Activated T-helper 17 cell treated with anti-CD3 and anti-CD28 coated beads, Interleukin-2, amount 50 U/mL, for 72 hours (primary cell): ENCODE results near the gene NR1I3. TPM values are rescaled to one million over a fixed set of nuclear protein-coding genes. Genes with fewer than 3 reads are reported as not detected.
A peak's percentile ranks its signal among the peaks of the same experiment; 100 is the strongest.
"Not testable (repeated sequence)": the region's sequence is repeated elsewhere in the genome, so short reads cannot be mapped to it uniquely, and the experiment has no call there.

Experiments used
- ATAC-seq: fragments of 150-1000 bp; cut with Tn5 transposase; replicated peaks from 2 replicates; pipeline ENCODE4 v1.10.0; 2021; ENCODE audit warnings: mild to moderate bottlenecking, moderate library complexity
- H3K27ac Mint-ChIP-seq: one replicate; pipeline ENCODE4 v1.8.0; 2022; ENCODE audit warnings: mixed read lengths
- H3K27me3 Mint-ChIP-seq: one replicate; pipeline ENCODE4 v1.8.0; 2022; ENCODE audit warnings: mixed read lengths
- H3K36me3 Mint-ChIP-seq: one replicate; pipeline ENCODE4 v1.8.0; 2022; ENCODE audit warnings: low read depth, mild to moderate bottlenecking, mixed read lengths
- H3K4me1 Mint-ChIP-seq: one replicate; pipeline ENCODE4 v1.8.0; 2022; ENCODE audit warnings: mixed read lengths
- H3K4me3 Mint-ChIP-seq: one replicate; pipeline ENCODE4 v1.8.0; 2022; ENCODE audit warnings: mild to moderate bottlenecking, mixed read lengths
- H3K9me3 Mint-ChIP-seq: one replicate; pipeline ENCODE4 v1.8.0; 2022; ENCODE audit warnings: mixed read lengths
- total RNA-seq, 2 donors: library from RNA; stranded (reverse); gene quantifications; one replicate each; pipeline ENCODE4 v1.2.3, GENCODE V29; 2022

Gene NR1I3
- total RNA-seq, 2 donors from 2014 or later: not detected

- Mint-ChIP-seq H3K9me3 (peaks cover 14% of the 10 kb centered on the region), H3K27ac (no peak overlapping the region), H3K4me1 (peaks cover 7% of the 10 kb centered on the region), H3K36me3 (peaks cover 13% of the 10 kb centered on the region), H3K27me3 (peaks cover 61% of the 10 kb centered on the region), H3K4me3 (peak overlapping the region; percentile 78)
- ATAC-seq: no peak
These were observed 21.3 kb upstream of the NR1I3 start for GRCh38 chr1:161259345-161259702.

GRCh38 chr1:161258439-161259344 is 20.7 kb upstream of the NR1I3 start, which contains the start of gene PCP4L1:
PCP4L1 (plus strand) TSS chr1:161258745; CDS start chr1:161258975, 230 bp downstream.
- H3K4me3 Mint-ChIP-seq: peak within 1 kb of the TSS; percentile 78
- peaks cover 13% of the 10 kb centered on the region for H3K36me3 Mint-ChIP-seq
- no peak within 1 kb of the TSS for H3K27ac Mint-ChIP-seq
- ATAC-seq: peak; percentile 94
- H3K27me3 Mint-ChIP-seq: peaks cover 61% of the 10 kb centered on the region
- H3K4me1 Mint-ChIP-seq: peaks cover 7% of the 10 kb centered on the region
- peaks cover 14% of the 10 kb centered on the region for H3K9me3 Mint-ChIP-seq

GRCh38 chr1:161257109-161257508 is 19.1 kb upstream of the NR1I3 start:
- H3K36me3 Mint-ChIP-seq: peaks cover 13% of the 10 kb centered on the region
- H3K4me3 Mint-ChIP-seq: not testable (repeated sequence)

GRCh38 chr1:161255955-161256520 is 18.0 kb upstream of the NR1I3 start:
- not testable (repeated sequence) for H3K27ac Mint-ChIP-seq, H3K4me3 Mint-ChIP-seq, H3K4me1 Mint-ChIP-seq, ATAC-seq
- Mint-ChIP-seq H3K36me3 (peaks cover 13% of the 10 kb centered on the region), H3K27me3 (peaks cover 47% of the 10 kb centered on the region), H3K9me3 (peaks cover 14% of the 10 kb centered on the region)

More at GRCh38 chr1:161257109-161257508, 19.1 kb upstream of the NR1I3 start:
- H3K27ac Mint-ChIP-seq, ATAC-seq, H3K4me1 Mint-ChIP-seq: not testable (repeated sequence)
- Mint-ChIP-seq H3K27me3 (peaks cover 57% of the 10 kb centered on the region), H3K9me3 (peaks cover 14% of the 10 kb centered on the region)

- Mint-ChIP-seq H3K36me3 (peaks cover 13% of the 10 kb centered on the region), H3K27me3 (peaks cover 40% of the 10 kb centered on the region), H3K9me3 (peaks cover 14% of the 10 kb centered on the region)
- not testable (repeated sequence) for ATAC-seq, H3K4me1 Mint-ChIP-seq, H3K27ac Mint-ChIP-seq, H3K4me3 Mint-ChIP-seq
These were observed 17.3 kb upstream of the NR1I3 start for GRCh38 chr1:161255302-161255701.

GRCh38 chr1:161251579-161251978 is 13.6 kb upstream of the NR1I3 start:
- Mint-ChIP-seq H3K36me3 (no peaks in the 10 kb centered on the region), H3K27me3 (peaks cover 9% of the 10 kb centered on the region), H3K27ac (no peak overlapping the region), H3K4me3 (no peak overlapping the region), H3K9me3 (peaks cover 4% of the 10 kb centered on the region), H3K4me1 (no peaks in the 10 kb centered on the region)
- no peak for ATAC-seq

GRCh38 chr1:161250829-161251228 is 12.8 kb upstream of the NR1I3 start:
- no peak for ATAC-seq
- H3K27ac Mint-ChIP-seq: no peak overlapping the region
- H3K27me3 Mint-ChIP-seq: peaks cover 6% of the 10 kb centered on the region
- H3K9me3 Mint-ChIP-seq: peaks cover 4% of the 10 kb centered on the region
- H3K36me3 Mint-ChIP-seq: no peaks in the 10 kb centered on the region
- no peak overlapping the region for H3K4me3 Mint-ChIP-seq
- no peaks in the 10 kb centered on the region for H3K4me1 Mint-ChIP-seq

GRCh38 chr1:161250100-161250499 is 12.1 kb upstream of the NR1I3 start:
- H3K4me3 Mint-ChIP-seq, H3K36me3 Mint-ChIP-seq, ATAC-seq, H3K27me3 Mint-ChIP-seq, H3K9me3 Mint-ChIP-seq, H3K27ac Mint-ChIP-seq, H3K4me1 Mint-ChIP-seq: not testable (repeated sequence)

- H3K27ac Mint-ChIP-seq: no peak overlapping the region
- H3K36me3 Mint-ChIP-seq: no peaks in the 10 kb centered on the region
- H3K4me1 Mint-ChIP-seq: no peaks in the 10 kb centered on the region
- no peak for ATAC-seq
- H3K9me3 Mint-ChIP-seq: no peaks in the 10 kb centered on the region
- no peak overlapping the region for H3K4me3 Mint-ChIP-seq
- peaks cover 9% of the 10 kb centered on the region for H3K27me3 Mint-ChIP-seq
These were observed 6.9 kb upstream of the NR1I3 start for GRCh38 chr1:161244888-161245287.

GRCh38 chr1:161242313-161242712 is 4.3 kb upstream of the NR1I3 start:
- H3K4me3 Mint-ChIP-seq: no peak overlapping the region
- ATAC-seq: no peak
- no peaks in the 10 kb centered on the region for H3K4me1 Mint-ChIP-seq
- H3K27me3 Mint-ChIP-seq: peaks cover 12% of the 10 kb centered on the region
- H3K36me3 Mint-ChIP-seq: no peaks in the 10 kb centered on the region
- H3K9me3 Mint-ChIP-seq: no peaks in the 10 kb centered on the region
- H3K27ac Mint-ChIP-seq: no peak overlapping the region

GRCh38 chr1:161241682-161242081 is 3.7 kb upstream of the NR1I3 start:
- ATAC-seq: no peak
- Mint-ChIP-seq H3K9me3 (no peaks in the 10 kb centered on the region), H3K36me3 (no peaks in the 10 kb centered on the region), H3K4me3 (no peak overlapping the region), H3K27ac (no peak overlapping the region), H3K4me1 (no peaks in the 10 kb centered on the region), H3K27me3 (peaks cover 12% of the 10 kb centered on the region)

GRCh38 chr1:161235957-161236775 is 1.8 kb downstream of the NR1I3 start:
- Mint-ChIP-seq H3K4me3 (no peak overlapping the region), H3K27ac (no peak overlapping the region), H3K4me1 (no peaks in the 10 kb centered on the region), H3K9me3 (no peaks in the 10 kb centered on the region), H3K27me3 (peaks cover 12% of the 10 kb centered on the region), H3K36me3 (no peaks in the 10 kb centered on the region)
- no peak for ATAC-seq

- peaks cover 27% of the 10 kb centered on the region for H3K36me3 Mint-ChIP-seq
- no peaks in the 10 kb centered on the region for H3K4me1 Mint-ChIP-seq
- H3K27me3 Mint-ChIP-seq: no peaks in the 10 kb centered on the region
- ATAC-seq: no peak
- H3K27ac Mint-ChIP-seq: no peak overlapping the region
- H3K4me3 Mint-ChIP-seq: no peak overlapping the region
- no peaks in the 10 kb centered on the region for H3K9me3 Mint-ChIP-seq
These were observed 4.9 kb downstream of the NR1I3 start for GRCh38 chr1:161233102-161233501.

- Mint-ChIP-seq H3K9me3 (no peaks in the 10 kb centered on the region), H3K36me3 (peaks cover 35% of the 10 kb centered on the region), H3K4me1 (peaks cover 15% of the 10 kb centered on the region), H3K27ac (no peak overlapping the region), H3K4me3 (no peak overlapping the region), H3K27me3 (no peaks in the 10 kb centered on the region)
- no peak for ATAC-seq
These were observed 7.2 kb downstream of the NR1I3 start for GRCh38 chr1:161230762-161231161.
